ENCODE data around the gene REEP2.

Gene REEP2

GRCh38 chr5:138448481-138449398 lies 9.9 kb downstream of the REEP2 start:
- DNase-seq (ENCODE audit: low read depth), result no peak

- DNase-seq (ENCODE audit: low read depth), result peak; percentile 71
These were observed 10.8 kb downstream of the REEP2 start for GRCh38 chr5:138449501-138450239.

- DNase-seq (ENCODE audit: low read depth), result no peak
These were observed 12.1 kb downstream of the REEP2 start for GRCh38 chr5:138450971-138451370.

DNA sequence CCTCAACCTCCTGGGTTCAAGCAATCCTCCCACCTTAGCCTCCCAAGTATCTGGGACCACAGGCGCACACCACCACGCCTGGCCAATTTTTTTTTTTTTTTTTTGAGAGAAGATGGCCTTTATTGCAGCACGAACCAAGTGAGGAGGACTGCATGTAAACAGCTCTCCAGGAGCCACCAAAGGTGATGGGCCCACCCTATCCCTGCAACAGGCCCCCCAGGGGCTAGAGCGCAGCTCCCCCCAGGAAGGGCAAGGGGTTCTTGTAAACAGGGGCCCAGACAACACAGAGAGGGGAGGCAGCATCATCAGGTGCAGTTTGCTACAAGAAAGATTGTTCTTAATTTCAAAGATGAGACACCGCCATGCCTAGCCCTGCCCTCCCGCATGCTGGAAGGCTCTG lies 13.9 kb downstream of the REEP2 start:
- DNase-seq (ENCODE audit: low read depth), result no peak

- DNase-seq (ENCODE audit: low read depth), result no peak
These were observed 14.7 kb downstream of the REEP2 start for GRCh38 chr5:138453590-138453989.

- no peak for DNase-seq (ENCODE audit: low read depth)
These were observed 15.3 kb downstream of the REEP2 start for GRCh38 chr5:138454121-138454520.

- DNase-seq (ENCODE audit: low read depth), result no peak
These were observed 16.5 kb downstream of the REEP2 start for GRCh38 chr5:138455232-138455930.

DNA sequence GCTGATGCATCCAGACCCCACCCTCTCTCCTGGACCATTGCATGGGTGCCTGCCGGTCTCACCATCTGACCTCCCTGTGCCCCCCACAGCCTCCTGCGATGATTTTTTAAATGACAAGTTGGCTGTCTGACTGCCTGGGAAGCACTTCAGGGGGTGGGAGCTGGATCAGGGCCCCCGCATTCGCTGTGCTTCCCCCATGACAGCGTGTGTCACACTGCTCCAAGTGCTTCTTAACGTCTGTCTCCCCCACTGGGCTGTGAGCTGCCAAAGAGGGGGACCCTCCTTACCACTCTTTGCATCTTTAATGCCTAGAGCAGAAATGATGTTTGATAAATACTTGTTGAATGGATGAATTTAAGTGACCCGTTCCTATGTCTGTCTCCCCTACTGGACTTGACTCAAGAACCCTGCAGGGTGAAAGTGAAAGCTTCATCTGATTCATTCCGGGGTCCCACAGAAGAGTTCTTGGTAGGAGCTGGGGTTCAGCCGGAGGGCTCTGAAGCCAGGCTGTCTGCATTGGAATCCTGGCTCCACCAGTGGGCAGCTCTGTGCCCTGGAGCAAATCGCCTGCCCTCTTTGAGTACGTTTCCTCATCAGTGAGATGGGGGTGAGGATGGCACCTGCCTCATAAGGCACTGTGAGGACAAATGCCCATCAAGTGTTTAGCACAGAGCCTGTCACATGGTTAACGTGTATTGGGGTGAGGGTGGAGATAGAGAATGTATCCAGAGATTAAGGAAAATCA lies 18.8 kb downstream of the REEP2 start:
- no peak for DNase-seq (ENCODE audit: low read depth)

DNA sequence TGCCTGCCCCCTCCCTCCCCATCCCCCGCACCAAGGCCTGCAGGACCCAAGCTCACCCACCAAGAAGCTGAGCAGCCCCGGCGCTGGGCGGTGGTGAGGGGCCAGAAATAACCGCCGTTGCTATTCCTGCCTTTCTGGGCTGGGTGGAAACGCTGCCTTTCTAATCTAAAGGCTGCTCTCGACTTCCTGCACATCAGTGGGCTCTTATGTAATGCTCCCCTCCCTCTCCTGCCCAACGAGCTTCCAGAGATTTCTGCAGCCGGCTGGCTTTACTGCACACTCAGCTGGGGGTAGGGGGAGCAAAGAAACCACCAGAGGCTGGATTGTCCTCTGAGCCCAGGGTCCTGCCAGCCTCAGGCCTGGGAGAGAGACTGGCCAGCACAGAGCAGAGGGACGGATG lies 19.5 kb downstream of the REEP2 start:
- DNase-seq (ENCODE audit: low read depth), result no peak

- no peak for DNase-seq (ENCODE audit: low read depth)
These were observed 20.0 kb downstream of the REEP2 start for GRCh38 chr5:138458856-138459255.

- DNase-seq (ENCODE audit: low read depth), result peak; percentile 69
These were observed 20.6 kb downstream of the REEP2 start for GRCh38 chr5:138459311-138459933.

DNA sequence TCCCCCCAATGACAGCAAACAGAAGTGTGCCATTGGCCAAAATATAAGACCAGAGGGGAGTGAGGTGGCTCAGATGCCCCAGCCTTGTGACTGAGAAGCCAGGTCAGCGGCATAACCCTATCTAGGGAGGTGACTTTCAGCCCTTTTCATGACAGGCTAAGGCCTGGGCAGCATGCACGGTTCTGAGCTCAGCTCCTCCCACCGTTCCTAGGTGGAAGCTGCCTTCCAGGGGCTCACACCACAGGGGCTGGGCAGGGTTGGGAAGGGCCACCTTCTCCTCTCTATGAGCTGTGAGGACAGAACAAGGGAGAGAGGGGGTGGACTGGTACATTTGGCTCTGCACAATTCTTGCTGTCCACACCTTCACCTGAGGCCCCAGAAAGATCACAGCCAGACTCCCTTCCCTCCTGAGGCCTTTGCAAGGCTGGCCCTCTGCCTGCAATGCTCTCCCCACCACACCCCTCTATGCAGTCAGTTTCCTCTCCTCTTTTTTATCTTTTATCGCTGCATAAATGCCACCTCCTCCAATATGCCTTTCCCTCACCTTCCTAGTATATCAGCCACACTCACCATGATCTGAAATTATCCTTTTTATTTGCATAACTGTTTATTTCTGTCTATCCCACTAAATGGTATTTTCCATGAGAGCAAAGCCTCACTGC lies 21.3 kb downstream of the REEP2 start:
- no peak for DNase-seq (ENCODE audit: low read depth)

DNA sequence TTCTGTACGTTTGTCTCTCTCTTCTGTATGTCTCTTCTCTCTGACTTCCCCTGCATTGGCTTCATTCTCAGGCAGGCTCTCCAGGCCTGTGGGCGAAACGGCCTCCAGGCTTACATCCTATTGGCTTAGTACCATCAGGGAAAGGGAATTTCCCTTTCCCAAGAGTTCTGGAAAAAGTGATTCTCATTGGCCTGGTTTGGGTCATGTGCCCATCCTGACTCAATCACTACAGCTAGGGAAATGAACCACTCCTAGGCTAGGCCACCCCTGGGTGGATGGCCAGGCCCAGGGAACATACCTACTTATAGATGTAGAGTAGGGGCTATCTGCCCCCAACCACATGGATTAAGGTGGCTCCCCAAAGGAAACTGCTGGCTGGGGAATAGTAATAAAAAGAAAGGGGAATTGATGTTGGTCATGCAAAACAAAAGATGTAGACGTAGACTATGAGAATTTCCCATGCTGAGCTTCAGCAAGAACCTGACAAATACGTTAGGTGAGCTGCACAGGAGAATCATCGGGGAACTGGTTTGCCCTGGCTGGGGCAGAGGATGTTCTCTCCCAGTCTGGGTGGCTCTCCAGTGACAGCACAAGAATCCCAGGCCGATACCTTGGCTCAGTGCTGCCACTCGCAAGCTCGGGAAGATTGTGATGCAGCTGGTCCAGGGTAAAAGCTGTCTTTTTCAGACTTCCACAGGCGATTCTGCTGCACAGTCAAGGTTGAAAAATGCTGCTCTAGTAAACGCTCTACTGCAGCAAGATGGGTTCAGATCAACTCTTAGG lies 22.7 kb downstream of the REEP2 start:
- no peak for DNase-seq (ENCODE audit: low read depth)

- DNase-seq (ENCODE audit: low read depth), result no peak
These were observed 24.7 kb downstream of the REEP2 start for GRCh38 chr5:138463419-138464007.

DNA sequence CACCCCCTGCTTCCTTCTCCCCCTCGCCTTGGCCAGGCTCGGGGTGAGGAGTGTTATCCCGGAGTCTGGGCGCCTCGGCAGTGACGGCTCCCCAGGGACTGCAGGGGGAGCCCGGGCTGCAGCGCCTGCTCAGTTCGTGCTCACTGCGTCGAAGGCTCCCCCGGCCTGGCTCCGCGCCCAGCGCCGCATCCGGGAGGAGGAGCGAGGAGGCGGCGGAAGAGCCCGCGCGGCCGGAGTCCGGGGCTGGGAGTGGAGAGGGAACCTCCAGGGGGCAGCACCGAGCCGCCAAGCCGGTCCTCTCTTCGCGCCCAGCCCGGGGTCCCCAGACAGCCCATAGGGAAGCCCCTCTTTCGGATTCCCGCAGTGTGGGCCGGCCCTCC lies 25.1 kb downstream of the REEP2 start:
- DNase-seq (ENCODE audit: low read depth), result peak; percentile 90

GRCh38 chr5:138464388-138465260 lies 25.8 kb downstream of the REEP2 start:
- peak; percentile 92 for DNase-seq (ENCODE audit: low read depth)

DNA sequence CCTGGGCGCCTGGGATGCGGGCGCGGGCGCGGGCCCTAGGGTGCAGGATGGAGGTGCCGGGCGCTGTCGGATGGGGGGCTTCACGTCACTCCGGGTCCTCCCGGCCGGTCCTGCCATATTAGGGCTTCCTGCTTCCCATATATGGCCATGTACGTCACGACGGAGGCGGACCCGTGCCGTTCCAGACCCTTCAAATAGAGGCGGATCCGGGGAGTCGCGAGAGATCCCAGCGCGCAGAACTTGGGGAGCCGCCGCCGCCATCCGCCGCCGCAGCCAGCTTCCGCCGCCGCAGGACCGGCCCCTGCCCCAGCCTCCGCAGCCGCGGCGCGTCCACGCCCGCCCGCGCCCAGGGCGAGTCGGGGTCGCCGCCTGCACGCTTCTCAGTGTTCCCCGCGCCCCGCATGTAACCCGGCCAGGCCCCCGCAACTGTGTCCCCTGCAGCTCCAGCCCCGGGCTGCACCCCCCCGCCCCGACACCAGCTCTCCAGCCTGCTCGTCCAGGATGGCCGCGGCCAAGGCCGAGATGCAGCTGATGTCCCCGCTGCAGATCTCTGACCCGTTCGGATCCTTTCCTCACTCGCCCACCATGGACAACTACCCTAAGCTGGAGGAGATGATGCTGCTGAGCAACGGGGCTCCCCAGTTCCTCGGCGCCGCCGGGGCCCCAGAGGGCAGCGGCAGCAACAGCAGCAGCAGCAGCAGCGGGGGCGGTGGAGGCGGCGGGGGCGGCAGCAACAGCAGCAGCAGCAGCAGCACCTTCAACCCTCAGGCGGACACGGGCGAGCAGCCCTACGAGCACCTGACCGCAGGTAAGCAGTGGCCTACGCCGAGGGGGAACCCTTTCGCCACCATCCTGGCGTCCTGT lies 26.6 kb downstream of the REEP2 start, which contains the start of gene EGR1:
Gene EGR1, plus strand, starts transcription at position 219 of the 864 bp plus-strand sequence. Its CDS starts 283 bp downstream, at position 502.
- DNase-seq (ENCODE audit: low read depth), result peak; percentile 85
